Right lobe of liver (tissue), 4 donors: Measurements from ENCODE around the gene EIPR1.

Experiments
- CTCF ChIP-seq, 4 donors: fragments of 200-600 bp in 3 of 4; fragments of 450-650 bp in 1 of 4; IDR thresholded peaks; one replicate each; pipeline versions ENCODE4 v1.5.1 to v1.8.0; 2016 to 2022; ENCODE audit warnings: antibody characterized with exemption in 4 of 4, mild to moderate bottlenecking in 2 of 4
- POLR2A ChIP-seq: fragments of 450-650 bp; IDR thresholded peaks from one replicate; pipeline ENCODE4 v1.6.1; 2017; ENCODE audit warnings: antibody characterized with exemption, mild to moderate bottlenecking
- donor health status: DM: no; HTN: no; CAD: no.
- donor health status: DM: no; HTN: no; CAD: no.
- donor health status: DM: no; HTN: yes; CAD: no.

GRCh38 chr2:3257166-3257565 is 120.5 kb downstream of the EIPR1 start:
- TF ChIP-seq CTCF (IDR thresholded peaks at IDR 0.05): no peak
- TF ChIP-seq POLR2A: no peak
